ENCODE data around the gene AOX1.
"Not testable (repeated sequence)": the region's sequence is repeated elsewhere in the genome, so short reads cannot be mapped to it uniquely, and the experiment has no call there.

AOX1 gene

GRCh38 chr2:200703926-200704637 is 118.3 kb downstream of the AOX1 start:
- Histone ChIP-seq H3K4me1 (ENCODE audit: control extremely low read depth in 1 of 4, control insufficient read depth in 4 of 4, insufficient read depth in 4 of 4, low read length in 3 of 4) (peaks cover 3 to 29% (median 8%) of the 10 kb centered on the region in 4 experiments), H3K27me3 (replicated peaks in 2 of 5; ENCODE audit: control insufficient read depth in 4 of 5, insufficient read depth in 5 of 5, low read length in 4 of 5) (no peaks in the 10 kb centered on the region), H3K9me3 (ENCODE audit: control extremely low read depth in 1 of 5, control insufficient read depth in 4 of 5, insufficient read depth in 2 of 5, low read depth in 1 of 5, low read length in 4 of 5) (no peaks in the 10 kb centered on the region), H3K4me3 (ENCODE audit: control insufficient read depth in 1 of 7, extremely low read depth in 1 of 7, insufficient read depth in 4 of 7, low read depth in 2 of 7, low read length in 6 of 7) (no peak overlapping the region), H3K36me3 (ENCODE audit: control insufficient read depth in 4 of 4, insufficient read depth in 4 of 4, low read length in 3 of 4) (peaks cover 0 to 18% (median 3%) of the 10 kb centered on the region in 4 experiments), H3K27ac (ENCODE audit: insufficient read depth in 1 of 2, low read depth in 1 of 2, low read length in 2 of 2, poor library complexity in 1 of 2, severe bottlenecking in 2 of 2) (no peak overlapping the region)
- WGBS (ENCODE audit: insufficient coverage), result 44% methylated on average over 3 of the region's 4 CpGs
- ChIA-PET POLR2A (no interaction called here), CTCF (interaction anchor here (0.7 to 7.8 kb wide), 20 partner anchors 9 to 718 kb away, joined by 3 to 115 read pairs (median 6); no protein-coding TSS in a partner anchor)
- DNase-seq, result no peak

GRCh38 chr2:200705305-200706041 is 119.7 kb downstream of the AOX1 start:
- Histone ChIP-seq H3K27ac (ENCODE audit: insufficient read depth in 1 of 2, low read depth in 1 of 2, low read length in 2 of 2, poor library complexity in 1 of 2, severe bottlenecking in 2 of 2) (no peak overlapping the region), H3K9me3 (ENCODE audit: control extremely low read depth in 1 of 5, control insufficient read depth in 4 of 5, insufficient read depth in 2 of 5, low read depth in 1 of 5, low read length in 4 of 5) (no peaks in the 10 kb centered on the region), H3K36me3 (ENCODE audit: control insufficient read depth in 4 of 4, insufficient read depth in 4 of 4, low read length in 3 of 4) (peaks cover 0 to 18% (median 3%) of the 10 kb centered on the region in 4 experiments), H3K27me3 (replicated peaks in 2 of 5; ENCODE audit: control insufficient read depth in 4 of 5, insufficient read depth in 5 of 5, low read length in 4 of 5) (no peaks in the 10 kb centered on the region), H3K4me3 (ENCODE audit: control insufficient read depth in 1 of 7, extremely low read depth in 1 of 7, insufficient read depth in 4 of 7, low read depth in 2 of 7, low read length in 6 of 7) (no peak overlapping the region), H3K4me1 (ENCODE audit: control extremely low read depth in 1 of 4, control insufficient read depth in 4 of 4, insufficient read depth in 4 of 4, low read length in 3 of 4) (peaks cover 0 to 17% (median 5%) of the 10 kb centered on the region in 4 experiments)
- DNase-seq, result no peak
- WGBS (ENCODE audit: insufficient coverage), result 100% methylated on average over 1 of the region's 3 CpGs
- POLR2A ChIA-PET, result no interaction called here
- CTCF ChIA-PET, result interaction anchor here (0.9 to 7.8 kb wide), 6 partner anchors 11 to 222 kb away, joined by 3 to 115 read pairs (median 18); partner anchors contain the start of gene AOX1

- no peak overlapping the region for H3K27ac ChIP-seq (ENCODE audit: insufficient read depth in 1 of 2, low read depth in 1 of 2, low read length in 2 of 2, poor library complexity in 1 of 2, severe bottlenecking in 2 of 2)
- no peaks in the 10 kb centered on the region for H3K27me3 ChIP-seq (replicated peaks in 2 of 5; ENCODE audit: control insufficient read depth in 4 of 5, insufficient read depth in 5 of 5, low read length in 4 of 5)
- POLR2A ChIA-PET, result no interaction called here
- peaks cover 0 to 13% (median 3%) of the 10 kb centered on the region in 4 experiments for H3K36me3 ChIP-seq (ENCODE audit: control insufficient read depth in 4 of 4, insufficient read depth in 4 of 4, low read length in 3 of 4)
- no peak overlapping the region for H3K4me3 ChIP-seq (ENCODE audit: control insufficient read depth in 1 of 7, extremely low read depth in 1 of 7, insufficient read depth in 4 of 7, low read depth in 2 of 7, low read length in 6 of 7)
- H3K4me1 ChIP-seq (ENCODE audit: control extremely low read depth in 1 of 4, control insufficient read depth in 4 of 4, insufficient read depth in 4 of 4, low read length in 3 of 4), result peaks cover 0 to 14% (median 10%) of the 10 kb centered on the region in 4 experiments
- no CpG with 5 or more reads among the region's 1 CpG for WGBS (ENCODE audit: insufficient coverage)
- no peaks in the 10 kb centered on the region for H3K9me3 ChIP-seq (ENCODE audit: control extremely low read depth in 1 of 5, control insufficient read depth in 4 of 5, insufficient read depth in 2 of 5, low read depth in 1 of 5, low read length in 4 of 5)
- CTCF ChIA-PET, result interaction anchor here (3.2 to 6.7 kb wide), 2 partner anchors 9 to 25 kb away, joined by 16 to 92 read pairs; no protein-coding TSS in a partner anchor
- DNase-seq, result no peak
Observed at GRCh38 chr2:200708943-200709342, 123.1 kb downstream of the AOX1 start.

- POLR2A ChIA-PET, result interaction anchor here (1.0 kb wide), 1 partner anchor 99 kb away, joined by 5 read pairs; the partner anchor contains the start of gene BZW1
- 0% methylated on average over 11 of the region's 17 CpGs for WGBS (ENCODE audit: insufficient coverage)
- Histone ChIP-seq H3K36me3 (ENCODE audit: control insufficient read depth in 4 of 4, insufficient read depth in 4 of 4, low read length in 3 of 4) (peaks cover 0 to 8% (median 0%) of the 10 kb centered on the region in 4 experiments), H3K4me3 (ENCODE audit: control insufficient read depth in 1 of 7, extremely low read depth in 1 of 7, insufficient read depth in 4 of 7, low read depth in 2 of 7, low read length in 6 of 7) (peak overlapping the region in 4 of 7 experiments; percentile 23 to 69 (median 50)), H3K4me1 (ENCODE audit: control extremely low read depth in 1 of 4, control insufficient read depth in 4 of 4, insufficient read depth in 4 of 4, low read length in 3 of 4) (peaks cover 0 to 14% (median 10%) of the 10 kb centered on the region in 4 experiments), H3K27me3 (replicated peaks in 2 of 5; ENCODE audit: control insufficient read depth in 4 of 5, insufficient read depth in 5 of 5, low read length in 4 of 5) (no peaks in the 10 kb centered on the region), H3K9me3 (ENCODE audit: control extremely low read depth in 1 of 5, control insufficient read depth in 4 of 5, insufficient read depth in 2 of 5, low read depth in 1 of 5, low read length in 4 of 5) (peaks cover 0 to 4% (median 2%) of the 10 kb centered on the region in 5 experiments), H3K27ac (ENCODE audit: insufficient read depth in 1 of 2, low read depth in 1 of 2, low read length in 2 of 2, poor library complexity in 1 of 2, severe bottlenecking in 2 of 2) (peak overlapping the region; percentile 79 to 84)
- CTCF ChIA-PET, result interaction anchor here (0.6 to 6.7 kb wide), 18 partner anchors 9 to 729 kb away, joined by 3 to 92 read pairs (median 4); no protein-coding TSS in a partner anchor
- peak; percentile 98 to 99 (median 98) for DNase-seq
Observed at GRCh38 chr2:200713003-200713703, 127.3 kb downstream of the AOX1 start.

GRCh38 chr2:200713704-200714064 is 127.9 kb downstream of the AOX1 start:
- Histone ChIP-seq H3K36me3 (ENCODE audit: control insufficient read depth in 4 of 4, insufficient read depth in 4 of 4, low read length in 3 of 4) (peaks cover 0 to 8% (median 0%) of the 10 kb centered on the region in 4 experiments), H3K27me3 (replicated peaks in 2 of 5; ENCODE audit: control insufficient read depth in 4 of 5, insufficient read depth in 5 of 5, low read length in 4 of 5) (no peaks in the 10 kb centered on the region), H3K4me1 (ENCODE audit: control extremely low read depth in 1 of 4, control insufficient read depth in 4 of 4, insufficient read depth in 4 of 4, low read length in 3 of 4) (peaks cover 0 to 14% (median 10%) of the 10 kb centered on the region in 4 experiments), H3K27ac (ENCODE audit: insufficient read depth in 1 of 2, low read depth in 1 of 2, low read length in 2 of 2, poor library complexity in 1 of 2, severe bottlenecking in 2 of 2) (peak overlapping the region; percentile 79 to 84), H3K4me3 (ENCODE audit: control insufficient read depth in 1 of 7, extremely low read depth in 1 of 7, insufficient read depth in 4 of 7, low read depth in 2 of 7, low read length in 6 of 7) (peak overlapping the region in 3 of 7 experiments; percentile 47 to 69 (median 52)), H3K9me3 (ENCODE audit: control extremely low read depth in 1 of 5, control insufficient read depth in 4 of 5, insufficient read depth in 2 of 5, low read depth in 1 of 5, low read length in 4 of 5) (peaks cover 0 to 9% (median 3%) of the 10 kb centered on the region in 5 experiments)
- POLR2A ChIA-PET, result no interaction called here
- CTCF ChIA-PET, result interaction anchor here (0.6 to 6.7 kb wide), 12 partner anchors 8 to 729 kb away, joined by 3 to 92 read pairs (median 5); no protein-coding TSS in a partner anchor
- no peak for DNase-seq
- 93% methylated on average over 4 of the region's 4 CpGs for WGBS (ENCODE audit: insufficient coverage)

GRCh38 chr2:200715014-200715413 is 129.2 kb downstream of the AOX1 start:
- H3K9me3 ChIP-seq (ENCODE audit: control extremely low read depth in 1 of 5, control insufficient read depth in 4 of 5, insufficient read depth in 2 of 5, low read depth in 1 of 5, low read length in 4 of 5), result peaks cover 0 to 13% (median 3%) of the 10 kb centered on the region in 5 experiments
- H3K27ac ChIP-seq (ENCODE audit: insufficient read depth in 1 of 2, low read depth in 1 of 2, low read length in 2 of 2, poor library complexity in 1 of 2, severe bottlenecking in 2 of 2); POLR2A ChIA-PET; H3K27me3 ChIP-seq (replicated peaks in 2 of 5; ENCODE audit: control insufficient read depth in 4 of 5, insufficient read depth in 5 of 5, low read length in 4 of 5); DNase-seq; H3K36me3 ChIP-seq (ENCODE audit: control insufficient read depth in 4 of 4, insufficient read depth in 4 of 4, low read length in 3 of 4); H3K4me3 ChIP-seq (ENCODE audit: control insufficient read depth in 1 of 7, extremely low read depth in 1 of 7, insufficient read depth in 4 of 7, low read depth in 2 of 7, low read length in 6 of 7): not testable (repeated sequence)
- H3K4me1 ChIP-seq (ENCODE audit: control extremely low read depth in 1 of 4, control insufficient read depth in 4 of 4, insufficient read depth in 4 of 4, low read length in 3 of 4), result peaks cover 0 to 14% (median 10%) of the 10 kb centered on the region in 4 experiments
- CTCF ChIA-PET, result interaction anchor here (1.9 to 6.7 kb wide), 2 partner anchors 13 to 19 kb away, joined by 5 to 92 read pairs; no protein-coding TSS in a partner anchor
- WGBS (ENCODE audit: insufficient coverage), result no CpG with 5 or more reads among the region's 3 CpGs

Measured in common myeloid progenitor, CD34-positive (primary cell).